ENCODE measurements around the gene TRDMT1. TPM values are rescaled to one million over a fixed set of nuclear protein-coding genes. Genes with fewer than 3 reads are reported as not detected.

TRDMT1 gene
- polyA plus RNA-seq, 3 donors = 3.1 to 6.6 (median 5.0) TPM

DNA sequence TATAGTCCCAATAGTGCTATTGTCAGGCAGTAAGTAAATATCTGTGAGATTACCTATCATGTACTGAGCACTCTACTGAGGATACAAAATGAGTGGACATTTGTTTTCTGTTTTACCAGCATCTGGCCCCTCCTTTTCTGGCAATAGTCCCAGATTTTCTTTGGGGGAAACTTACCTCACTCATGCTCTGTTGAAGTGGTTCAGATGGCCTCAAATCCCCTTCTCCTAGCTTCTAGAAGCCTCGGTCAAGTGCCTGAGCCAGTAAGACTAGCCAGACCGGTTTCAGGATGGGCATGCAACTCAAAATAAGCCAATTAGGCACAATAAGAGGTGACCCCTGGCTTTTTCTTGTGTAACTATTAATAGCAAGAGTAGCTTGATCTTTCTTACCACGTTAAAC, 19.7 kb downstream of the TRDMT1 start:
- H3K4me3 Mint-ChIP-seq = no peak overlapping the region
- no peaks in the 10 kb centered on the region for H3K9me3 Mint-ChIP-seq
- WGBS (ENCODE audit: insufficient coverage) = 100% methylated on average over 1 of the region's 3 CpGs
- TF ChIP-seq, protein P1, sequence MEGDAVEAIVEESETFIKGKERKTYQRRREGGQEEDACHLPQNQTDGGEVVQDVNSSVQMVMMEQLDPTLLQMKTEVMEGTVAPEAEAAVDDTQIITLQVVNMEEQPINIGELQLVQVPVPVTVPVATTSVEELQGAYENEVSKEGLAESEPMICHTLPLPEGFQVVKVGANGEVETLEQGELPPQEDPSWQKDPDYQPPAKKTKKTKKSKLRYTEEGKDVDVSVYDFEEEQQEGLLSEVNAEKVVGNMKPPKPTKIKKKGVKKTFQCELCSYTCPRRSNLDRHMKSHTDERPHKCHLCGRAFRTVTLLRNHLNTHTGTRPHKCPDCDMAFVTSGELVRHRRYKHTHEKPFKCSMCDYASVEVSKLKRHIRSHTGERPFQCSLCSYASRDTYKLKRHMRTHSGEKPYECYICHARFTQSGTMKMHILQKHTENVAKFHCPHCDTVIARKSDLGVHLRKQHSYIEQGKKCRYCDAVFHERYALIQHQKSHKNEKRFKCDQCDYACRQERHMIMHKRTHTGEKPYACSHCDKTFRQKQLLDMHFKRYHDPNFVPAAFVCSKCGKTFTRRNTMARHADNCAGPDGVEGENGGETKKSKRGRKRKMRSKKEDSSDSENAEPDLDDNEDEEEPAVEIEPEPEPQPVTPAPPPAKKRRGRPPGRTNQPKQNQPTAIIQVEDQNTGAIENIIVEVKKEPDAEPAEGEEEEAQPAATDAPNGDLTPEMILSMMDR (IDR thresholded peaks at IDR 0.05) = no peak
- Histone ChIP-seq H3K27me3 (ENCODE audit: control insufficient read depth in 2 of 2, insufficient read depth in 2 of 2, low read length in 2 of 2) (no peaks in the 10 kb centered on the region), H3K36me3 (replicated peaks in 1 of 2; ENCODE audit: control insufficient read depth in 1 of 2, insufficient read depth in 2 of 2, low read length in 2 of 2) (no peaks in the 10 kb centered on the region), H3K4me3 (replicated peaks in 1 of 3; ENCODE audit: low read depth in 2 of 3, low read length in 3 of 3) (no peak overlapping the region), H3K79me2 (ENCODE audit: insufficient read depth, low read length) (no peaks in the 10 kb centered on the region), H3K27ac (ENCODE audit: low read depth in 1 of 2, low read length in 2 of 2) (no peak overlapping the region), H4K20me1 (ENCODE audit: insufficient read depth, low read length) (no peaks in the 10 kb centered on the region), H3K4me1 (ENCODE audit: control insufficient read depth in 1 of 2, insufficient read depth in 2 of 2, low read length in 2 of 2) (no peaks in the 10 kb centered on the region), H3K4me2 (replicated peaks; ENCODE audit: extremely low read depth, low read length, poor library complexity, severe bottlenecking) (no peak overlapping the region), H2AFZ (ENCODE audit: insufficient read depth, low read depth, low read length, poor library complexity, severe bottlenecking) (no peak overlapping the region), H3K9me3 (replicated peaks in 1 of 2; ENCODE audit: control insufficient read depth in 1 of 2, insufficient read depth in 1 of 2, low read length in 2 of 2) (no peaks in the 10 kb centered on the region), H3K9ac (ENCODE audit: insufficient read depth, low read length, poor library complexity, severe bottlenecking) (no peak overlapping the region)
- intact Hi-C loops (cut with micrococcal nuclease) = no loop called here
- peaks cover 0 to 1% (median 1%) of the 10 kb centered on the region in 3 donors for H3K27me3 Mint-ChIP-seq (ENCODE audit: low read depth in 3 of 3)
- no peak for DNase-seq
- peak overlapping the region in 1 of 7 donors; percentile 63 for H3K27ac Mint-ChIP-seq
- peaks cover 4% of the 10 kb centered on the region for H3K4me1 Mint-ChIP-seq
- H3K36me3 Mint-ChIP-seq = no peaks in the 10 kb centered on the region

DNA sequence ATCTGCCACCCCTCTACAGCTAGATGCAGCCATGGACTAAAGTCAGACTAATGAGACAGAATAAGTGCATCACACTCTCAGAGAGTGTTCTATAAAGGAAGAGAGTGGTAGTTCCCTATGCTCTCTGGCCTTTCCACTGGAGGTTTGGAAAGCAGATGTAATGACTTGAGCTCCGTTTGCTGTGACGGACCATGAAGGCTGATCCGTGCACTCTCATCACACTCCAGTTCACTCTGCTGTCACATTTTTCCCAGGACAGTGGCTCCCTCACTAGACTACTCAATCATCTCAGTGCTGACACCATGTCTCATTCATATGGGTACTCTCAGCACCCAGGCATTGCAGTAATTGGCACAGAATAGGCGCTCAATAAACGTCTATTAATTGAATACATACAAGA, 20.4 kb downstream of the TRDMT1 start:
- H3K36me3 Mint-ChIP-seq = no peaks in the 10 kb centered on the region
- H3K4me1 Mint-ChIP-seq = peaks cover 6% of the 10 kb centered on the region
- DNase-seq = no peak
- H3K9me3 Mint-ChIP-seq = no peaks in the 10 kb centered on the region
- 89% methylated on average over 3 of the region's 5 CpGs for WGBS (ENCODE audit: insufficient coverage)
- H3K27me3 ChIP-seq (ENCODE audit: control insufficient read depth in 2 of 2, insufficient read depth in 2 of 2, low read length in 2 of 2) = no peaks in the 10 kb centered on the region
- no peak overlapping the region for H3K4me2 ChIP-seq (replicated peaks; ENCODE audit: extremely low read depth, low read length, poor library complexity, severe bottlenecking)
- TF ChIP-seq, protein P1 (IDR thresholded peaks at IDR 0.05) = no peak
- H2AFZ ChIP-seq (ENCODE audit: insufficient read depth, low read depth, low read length, poor library complexity, severe bottlenecking) = no peak overlapping the region
- no peaks in the 10 kb centered on the region for H3K4me1 ChIP-seq (ENCODE audit: control insufficient read depth in 1 of 2, insufficient read depth in 2 of 2, low read length in 2 of 2)
- no peaks in the 10 kb centered on the region for H3K36me3 ChIP-seq (replicated peaks in 1 of 2; ENCODE audit: control insufficient read depth in 1 of 2, insufficient read depth in 2 of 2, low read length in 2 of 2)
- no peak overlapping the region for H3K27ac ChIP-seq (ENCODE audit: low read depth in 1 of 2, low read length in 2 of 2)
- intact Hi-C loops (cut with micrococcal nuclease) = no loop called here
- no peaks in the 10 kb centered on the region for H3K9me3 ChIP-seq (replicated peaks in 1 of 2; ENCODE audit: control insufficient read depth in 1 of 2, insufficient read depth in 1 of 2, low read length in 2 of 2)
- H4K20me1 ChIP-seq (ENCODE audit: insufficient read depth, low read length) = no peaks in the 10 kb centered on the region
- no peak overlapping the region for H3K4me3 ChIP-seq (replicated peaks in 1 of 3; ENCODE audit: low read depth in 2 of 3, low read length in 3 of 3)
- no peak overlapping the region for H3K27ac Mint-ChIP-seq
- H3K79me2 ChIP-seq (ENCODE audit: insufficient read depth, low read length) = no peaks in the 10 kb centered on the region
- H3K27me3 Mint-ChIP-seq (ENCODE audit: low read depth in 3 of 3) = peaks cover 0 to 1% (median 1%) of the 10 kb centered on the region in 3 donors
- H3K9ac ChIP-seq (ENCODE audit: insufficient read depth, low read length, poor library complexity, severe bottlenecking) = no peak overlapping the region
- H3K4me3 Mint-ChIP-seq = no peak overlapping the region
